ENCODE measurements around the gene CKS2. TPM values are rescaled to one million over a fixed set of nuclear protein-coding genes. Genes with fewer than 3 reads are reported as not detected.

The CKS2 gene
- polyA plus RNA-seq, 1 donor (not counting 4 experiments of a cell fraction or from before 2014, with no cell fraction given) = 291 TPM

- DNase-seq (ENCODE audit: low read depth, low spot score) = no peak
- no peak overlapping the region for H3K27ac ChIP-seq (ENCODE audit: control insufficient read depth, insufficient read depth, low read length)
- H3K9me3 ChIP-seq (ENCODE audit: control insufficient read depth, low read depth, low read length) = no peaks in the 10 kb centered on the region
- FAIRE-seq = no peak
- H3K36me3 ChIP-seq (ENCODE audit: control insufficient read depth in 2 of 2, extremely low read depth in 1 of 2, insufficient read depth in 2 of 2, low read length in 2 of 2) = peaks cover 38 to 42% of the 10 kb centered on the region in 2 experiments
- dilution Hi-C loops (cut with MboI; ENCODE audit: extremely low pct_ligation_motif_present, low sequenced_read_pairs) = no loop called here
- H3K27me3 ChIP-seq (ENCODE audit: control insufficient read depth, extremely low read depth, insufficient read depth, low read length) = no peaks in the 10 kb centered on the region
- no peaks in the 10 kb centered on the region for H4K20me1 ChIP-seq (ENCODE audit: control insufficient read depth, extremely low read depth, insufficient read depth, low read length)
- no peak overlapping the region for H3K4me3 ChIP-seq (ENCODE audit: control insufficient read depth in 2 of 3, extremely low read depth in 1 of 3, insufficient read depth in 2 of 3, low read depth in 1 of 3, low read length in 3 of 3)
- no peaks in the 10 kb centered on the region for H3K79me2 ChIP-seq (ENCODE audit: control insufficient read depth, insufficient read depth, low read length)
- no peak overlapping the region for H3K4me2 ChIP-seq (ENCODE audit: control insufficient read depth, extremely low read depth, insufficient read depth, low read depth, low read length)
- H3K9ac ChIP-seq (ENCODE audit: control insufficient read depth, extremely low read depth, insufficient read depth, low read length) = no peak overlapping the region
- H3K9me1 ChIP-seq (ENCODE audit: control insufficient read depth, extremely low read depth, insufficient read depth, low read length) = no peaks in the 10 kb centered on the region
- H3K4me1 ChIP-seq (ENCODE audit: control insufficient read depth, extremely low read depth, insufficient read depth, low read length) = no peaks in the 10 kb centered on the region
- TF ChIP-seq CTCF (optimal IDR thresholded peaks at IDR 0.05 in 1 of 3, IDR thresholded peaks at IDR 0.05 in 1 of 3, conservative IDR thresholded peaks at IDR 0.05 in 1 of 3; ENCODE audit: extremely low read depth in 1 of 3, insufficient read depth in 2 of 3, low read length in 3 of 3) (no peak), EZH2 (IDR thresholded peaks at IDR 0.05; ENCODE audit: low read length) (no peak)
- H2AFZ ChIP-seq (ENCODE audit: control insufficient read depth, low read length) = no peak overlapping the region
Observed at GRCh38 chr9:89353989-89354388, 43.0 kb downstream of the CKS2 start.

GRCh38 chr9:89354471-89354870 lies 43.5 kb downstream of the CKS2 start:
- Histone ChIP-seq H2AFZ (ENCODE audit: control insufficient read depth, low read length) (no peak overlapping the region), H3K4me1 (ENCODE audit: control insufficient read depth, extremely low read depth, insufficient read depth, low read length) (no peaks in the 10 kb centered on the region), H3K79me2 (ENCODE audit: control insufficient read depth, insufficient read depth, low read length) (no peaks in the 10 kb centered on the region), H3K27me3 (ENCODE audit: control insufficient read depth, extremely low read depth, insufficient read depth, low read length) (no peaks in the 10 kb centered on the region), H3K4me2 (ENCODE audit: control insufficient read depth, extremely low read depth, insufficient read depth, low read depth, low read length) (no peak overlapping the region), H3K9me3 (ENCODE audit: control insufficient read depth, low read depth, low read length) (no peaks in the 10 kb centered on the region), H3K9me1 (ENCODE audit: control insufficient read depth, extremely low read depth, insufficient read depth, low read length) (no peaks in the 10 kb centered on the region), H3K4me3 (ENCODE audit: control insufficient read depth in 2 of 3, extremely low read depth in 1 of 3, insufficient read depth in 2 of 3, low read depth in 1 of 3, low read length in 3 of 3) (no peak overlapping the region), H3K9ac (ENCODE audit: control insufficient read depth, extremely low read depth, insufficient read depth, low read length) (no peak overlapping the region), H3K27ac (ENCODE audit: control insufficient read depth, insufficient read depth, low read length) (no peak overlapping the region), H3K36me3 (ENCODE audit: control insufficient read depth in 2 of 2, extremely low read depth in 1 of 2, insufficient read depth in 2 of 2, low read length in 2 of 2) (peaks cover 38 to 41% of the 10 kb centered on the region in 2 experiments), H4K20me1 (ENCODE audit: control insufficient read depth, extremely low read depth, insufficient read depth, low read length) (no peaks in the 10 kb centered on the region)
- FAIRE-seq (no peak), DNase-seq (ENCODE audit: low read depth, low spot score) (no peak)
- TF ChIP-seq EZH2 (IDR thresholded peaks at IDR 0.05; ENCODE audit: low read length) (no peak), CTCF (optimal IDR thresholded peaks at IDR 0.05 in 1 of 3, IDR thresholded peaks at IDR 0.05 in 1 of 3, conservative IDR thresholded peaks at IDR 0.05 in 1 of 3; ENCODE audit: extremely low read depth in 1 of 3, insufficient read depth in 2 of 3, low read length in 3 of 3) (no peak)
- dilution Hi-C loops (cut with MboI; ENCODE audit: extremely low pct_ligation_motif_present, low sequenced_read_pairs) = no loop called here
